HG02852 (cell line): ENCODE results near the gene DLG2.
A peak's percentile ranks its signal among the peaks of the same experiment; 100 is the strongest.

Source experiments
- ATAC-seq: cut with Tn5 transposase; IDR thresholded peaks from one replicate; pipeline ENCODE4 v1.9.1; 2021; ENCODE audit warnings: mild to moderate bottlenecking, moderate library complexity; ENCODE audit not compliant: unreplicated experiment

DLG2 gene

DNA sequence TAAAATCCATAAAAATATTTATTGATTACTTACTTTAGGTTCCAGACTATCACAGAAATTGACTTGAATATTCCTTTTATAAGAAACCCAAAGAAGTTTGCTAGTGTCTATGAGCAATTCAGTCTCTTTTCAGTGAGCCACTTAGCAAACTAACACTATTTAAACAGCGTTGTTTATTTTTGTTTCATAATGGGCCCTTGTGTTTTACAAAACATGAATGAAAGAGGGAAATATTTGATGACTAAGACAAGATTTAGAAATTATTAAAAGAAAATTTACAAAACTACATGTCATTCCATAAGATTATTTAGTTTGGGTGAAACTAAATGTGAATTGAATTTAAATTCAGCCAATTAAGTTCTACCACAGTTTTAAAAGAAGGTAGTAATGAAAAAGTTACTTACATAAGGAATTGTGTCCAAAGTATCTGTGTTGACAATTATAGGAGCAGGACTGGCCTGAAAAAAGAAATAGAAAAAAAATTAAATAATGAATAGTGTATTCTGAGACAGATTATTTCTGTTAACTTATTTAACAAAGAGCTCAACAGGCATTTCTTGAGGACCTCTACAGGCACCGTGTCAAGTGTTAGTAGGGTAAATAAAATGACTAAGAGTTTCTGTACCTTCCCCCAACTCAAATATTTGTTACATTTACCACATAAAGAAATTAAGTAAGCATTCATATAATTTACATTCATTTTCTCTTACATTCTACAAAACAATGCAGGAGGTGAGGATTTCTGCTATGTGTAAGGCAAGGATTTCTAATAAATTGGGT lies 1376.1 kb downstream of the DLG2 start:
- no peak for ATAC-seq

DNA sequence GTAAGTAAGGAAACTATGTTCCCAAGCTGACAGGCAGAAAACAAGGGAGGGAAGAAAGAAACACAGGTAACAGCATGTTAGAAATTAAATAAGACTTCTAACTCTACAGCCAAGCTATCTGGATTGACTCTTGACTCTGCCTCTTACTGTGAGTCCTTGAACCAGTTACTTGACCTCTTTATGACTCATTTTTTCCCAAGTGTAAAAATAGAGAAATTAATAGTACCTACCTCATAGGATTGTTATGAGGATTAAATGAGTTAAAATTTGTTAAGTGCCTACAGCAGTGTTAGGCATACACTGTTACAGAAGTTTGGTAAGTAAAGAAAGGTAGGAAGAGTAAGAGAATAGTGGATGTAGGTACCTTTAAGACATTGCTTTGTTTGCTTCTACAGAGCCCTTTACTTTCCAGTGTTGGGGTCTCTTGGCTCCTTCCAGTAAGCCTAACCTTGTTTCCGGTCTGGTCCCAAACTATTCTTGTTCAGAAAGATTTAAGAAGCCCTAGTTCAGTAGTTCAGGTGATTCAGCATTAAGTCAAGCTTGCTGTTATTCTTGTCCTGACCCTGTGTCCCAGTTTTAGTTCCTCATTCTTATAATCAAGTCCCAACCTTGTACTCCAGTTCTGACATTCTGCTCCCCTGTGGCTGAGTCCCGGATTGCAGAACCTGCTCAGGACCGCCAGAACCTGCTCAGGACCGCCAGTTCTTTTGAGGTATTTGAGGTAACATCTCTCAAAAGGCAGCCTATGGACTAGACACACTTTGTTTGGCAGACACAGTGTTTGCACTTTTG lies 1377.6 kb downstream of the DLG2 start:
- ATAC-seq, result peak; percentile 83

DNA sequence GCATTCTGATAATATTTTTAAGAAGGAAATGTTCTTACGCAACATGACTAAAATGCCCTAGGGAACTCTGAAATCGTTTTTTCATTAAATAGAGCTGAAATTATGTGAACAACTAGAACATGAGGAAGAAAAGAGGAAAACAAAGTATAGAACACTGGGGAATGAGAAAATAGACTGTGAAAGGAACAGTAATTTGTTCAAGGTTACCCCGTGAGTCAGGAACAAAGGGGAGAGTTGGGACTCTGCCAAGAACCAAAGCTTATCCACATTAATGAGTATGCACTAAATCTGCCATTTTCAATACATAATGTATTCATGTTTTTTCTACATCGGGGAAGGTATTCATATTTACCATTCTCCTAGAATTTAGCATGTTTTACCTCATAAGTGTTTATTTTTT lies 1379.2 kb downstream of the DLG2 start:
- no peak for ATAC-seq

DNA sequence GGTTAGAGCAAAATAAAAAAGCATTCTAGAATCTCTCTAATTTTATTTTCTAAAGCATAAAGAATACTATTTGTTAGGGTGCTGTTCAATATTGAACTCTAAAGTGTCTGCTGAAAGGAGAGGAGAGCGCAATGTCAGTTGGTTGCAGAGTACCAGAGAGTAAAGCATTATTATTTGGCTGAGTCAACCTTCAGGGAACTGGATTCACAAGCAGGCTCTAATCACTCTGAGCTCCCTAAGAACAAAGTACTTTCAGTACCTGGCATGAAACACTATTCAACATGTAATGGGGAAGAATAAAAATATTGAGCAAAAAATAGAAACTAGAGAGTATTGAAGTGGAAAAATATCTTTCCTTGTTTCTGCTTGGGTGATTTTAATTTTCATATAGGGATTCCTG lies 1380.0 kb downstream of the DLG2 start:
- ATAC-seq, result no peak

DNA sequence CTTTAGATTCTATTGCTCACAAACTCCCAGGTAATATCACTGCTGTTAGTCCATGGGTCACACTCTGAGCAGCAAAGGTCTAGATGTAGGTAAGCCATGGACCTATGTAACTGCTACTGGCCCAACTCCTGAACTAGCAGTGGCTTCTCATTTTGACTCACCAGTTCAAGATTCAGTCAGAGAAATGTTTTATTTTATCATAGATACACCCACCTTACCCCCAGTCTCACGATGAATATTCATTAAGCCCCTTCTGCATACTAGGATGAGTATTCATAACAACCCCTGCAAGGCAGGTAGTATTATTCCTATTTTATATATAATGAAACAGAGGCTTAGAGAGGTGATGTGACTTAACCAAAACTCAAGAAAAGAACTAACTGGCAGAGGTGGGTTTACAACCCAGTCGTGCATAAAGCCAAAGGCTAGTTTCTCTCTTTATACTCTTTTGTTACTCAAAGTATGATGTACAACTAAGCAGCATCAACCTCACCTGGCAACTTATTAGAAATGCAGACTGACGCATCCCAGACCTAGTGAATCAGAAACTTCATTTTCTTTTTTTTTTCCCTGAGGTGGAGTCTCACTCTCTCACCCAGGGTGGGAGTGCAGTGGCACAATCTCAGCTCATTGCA lies 1383.4 kb downstream of the DLG2 start:
- peak; percentile 81 for ATAC-seq

DNA sequence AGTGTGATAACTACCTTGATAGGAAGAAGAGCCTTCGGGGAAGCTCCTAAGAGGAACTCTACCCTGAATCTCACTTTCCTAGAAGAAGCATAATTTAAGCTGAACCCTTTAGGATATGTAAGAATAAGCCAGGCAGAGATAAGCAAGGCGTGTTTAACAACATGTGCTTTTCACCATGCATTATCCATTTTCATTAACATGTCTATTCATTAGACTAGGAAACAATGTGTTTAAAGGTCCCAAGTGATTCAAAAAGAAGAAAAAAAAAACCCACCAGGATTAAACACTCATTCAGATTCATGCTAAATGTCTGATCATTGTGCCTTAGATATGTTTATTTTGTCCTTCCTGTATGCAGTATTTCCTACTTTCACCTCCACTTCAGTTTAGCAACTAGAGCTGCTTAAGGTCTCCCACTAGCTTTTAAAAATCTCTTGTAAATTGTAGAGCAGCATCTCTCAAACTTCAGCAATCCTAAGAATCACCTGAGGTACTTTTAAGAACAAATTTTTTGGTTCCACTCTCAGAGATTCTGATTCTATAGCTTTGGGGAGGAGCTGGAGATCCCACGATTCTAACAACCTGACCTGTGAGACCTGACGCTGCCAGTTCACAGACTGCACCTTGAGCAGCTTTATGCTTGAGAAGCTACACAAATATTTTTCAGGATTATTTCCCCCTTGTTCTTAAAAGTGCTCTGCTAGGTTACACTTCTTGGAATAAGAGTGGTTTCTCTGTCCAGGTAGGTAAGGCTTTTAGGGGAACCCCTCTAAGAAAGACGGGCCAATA lies 1385.6 kb downstream of the DLG2 start:
- no peak for ATAC-seq

DNA sequence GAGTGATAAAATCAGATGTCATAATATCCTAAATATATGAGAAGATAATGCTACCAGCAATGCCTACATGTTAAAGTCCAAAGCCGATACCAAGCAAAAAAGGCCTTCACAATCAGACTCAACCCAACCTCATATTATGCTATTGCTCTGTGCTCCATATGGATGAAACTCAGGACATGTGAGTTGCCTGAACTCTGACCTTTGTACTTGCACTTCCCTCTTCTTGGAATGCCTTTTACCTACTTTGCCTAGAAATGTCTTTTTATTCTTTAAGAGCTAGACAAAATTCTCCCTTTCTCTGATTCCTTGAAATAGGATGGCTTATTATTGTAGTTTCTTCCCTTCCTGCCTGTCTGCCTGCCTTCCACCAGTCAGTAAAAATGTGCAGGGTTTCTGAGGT lies 1386.3 kb downstream of the DLG2 start:
- ATAC-seq, result no peak

DNA sequence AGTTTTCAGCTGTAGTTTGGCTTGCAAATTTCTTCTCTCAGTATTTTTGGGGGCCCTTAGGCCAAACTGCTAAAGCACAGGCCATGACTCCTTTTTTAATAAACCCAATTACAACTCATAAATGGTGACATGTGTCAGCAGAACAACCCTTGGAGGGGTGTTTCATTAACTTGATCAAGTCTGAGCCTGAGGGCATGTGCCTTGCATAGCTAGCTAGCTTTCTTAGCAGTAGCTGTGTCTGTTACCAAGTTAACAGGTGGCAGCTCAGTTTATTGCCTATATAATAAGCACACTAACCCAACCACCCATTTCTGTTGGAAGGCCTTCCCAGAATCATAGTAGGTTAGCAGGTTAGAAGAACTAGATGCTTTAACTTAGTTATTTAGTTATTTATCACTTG lies 1390.7 kb downstream of the DLG2 start:
- no peak for ATAC-seq

DNA sequence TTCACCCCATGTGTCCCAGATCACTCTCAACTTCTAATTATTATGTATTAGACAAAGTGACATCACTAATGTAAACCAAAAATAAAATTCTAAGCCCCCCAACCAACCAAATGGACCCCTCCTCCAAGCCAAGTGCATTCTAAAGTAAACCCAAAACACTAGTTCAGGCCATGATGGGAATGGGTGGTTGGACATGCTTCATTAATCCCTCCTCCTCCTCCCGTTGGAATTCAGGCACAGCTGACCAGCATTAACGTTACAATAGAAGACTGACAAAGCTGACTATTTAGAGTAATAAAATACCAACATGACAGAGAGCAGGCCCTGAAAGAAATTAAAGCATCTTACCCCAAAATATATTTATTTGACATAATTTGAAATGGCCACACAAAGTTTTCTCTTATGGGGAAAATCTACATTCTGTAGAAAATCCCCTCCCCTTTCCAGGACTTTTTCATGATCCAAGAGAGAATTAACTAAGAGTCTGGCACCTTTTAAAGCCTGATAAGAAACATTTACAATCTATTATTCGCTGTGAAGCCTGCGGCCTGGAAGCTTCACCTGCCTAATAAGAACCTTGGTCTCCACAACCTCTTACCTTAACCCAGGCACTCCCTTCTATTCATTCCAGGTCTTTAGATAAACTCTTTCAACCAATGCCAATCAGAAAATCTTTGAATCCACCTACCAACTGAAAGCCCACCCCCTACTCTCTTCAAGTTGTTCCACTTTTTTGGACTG lies 1392.5 kb downstream of the DLG2 start:
- no peak for ATAC-seq

DNA sequence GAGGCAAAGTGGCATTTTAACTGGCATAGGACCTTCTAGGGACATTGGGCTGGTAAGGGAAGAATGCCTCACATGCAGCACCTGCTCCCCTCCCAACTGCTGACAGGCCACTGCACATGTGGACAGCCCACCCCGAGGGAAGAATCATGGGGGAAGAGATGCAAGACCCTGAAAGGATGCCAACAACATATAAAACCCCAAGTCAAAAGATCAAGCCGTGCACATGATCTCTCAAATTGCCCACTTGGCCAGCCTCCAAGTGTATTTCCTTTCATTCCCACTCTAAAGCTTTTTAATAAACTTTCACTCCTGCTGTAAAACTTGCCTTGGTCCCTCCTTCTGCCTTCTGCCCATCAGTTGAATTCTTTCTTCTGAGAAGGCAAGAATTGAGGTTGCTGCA lies 1393.1 kb downstream of the DLG2 start:
- ATAC-seq, result no peak

DNA sequence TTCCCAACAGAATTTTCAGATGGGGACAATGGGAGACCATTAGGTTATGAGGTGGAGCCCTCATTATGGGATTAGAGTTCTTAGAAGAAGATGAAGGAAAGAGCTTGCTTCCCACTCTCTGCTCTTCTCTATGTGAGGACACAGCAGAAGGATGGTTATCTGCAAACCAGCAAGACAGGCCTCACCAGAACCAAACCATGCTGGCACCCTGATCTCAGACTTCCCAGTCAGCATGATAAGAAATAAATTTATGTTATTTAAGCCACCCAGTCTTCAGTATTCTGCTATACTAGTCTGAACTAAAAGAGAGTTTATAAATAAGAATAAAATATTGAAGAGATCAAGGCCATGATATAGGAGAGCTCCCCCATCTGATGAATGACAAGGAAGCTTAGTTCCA lies 1394.6 kb downstream of the DLG2 start:
- no peak for ATAC-seq

DNA sequence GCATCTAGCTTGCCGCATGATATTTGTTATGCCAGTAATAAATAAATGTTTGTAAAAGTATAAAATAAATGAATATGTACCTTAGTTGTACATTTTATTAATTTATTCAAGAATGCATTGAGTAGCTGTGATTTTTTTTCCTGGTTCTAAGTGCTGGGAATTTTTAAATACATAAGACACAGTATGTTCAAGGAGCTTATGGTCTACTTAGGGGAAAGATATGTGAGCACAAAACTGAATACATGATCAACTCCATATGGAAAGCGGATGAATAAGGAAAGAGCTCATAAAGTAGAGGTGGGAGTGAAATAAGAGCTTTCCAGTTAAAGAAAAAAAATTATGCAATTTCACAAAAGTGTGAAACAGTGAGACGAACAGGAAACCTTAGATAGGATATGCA lies 1396.7 kb downstream of the DLG2 start:
- ATAC-seq, result no peak

DNA sequence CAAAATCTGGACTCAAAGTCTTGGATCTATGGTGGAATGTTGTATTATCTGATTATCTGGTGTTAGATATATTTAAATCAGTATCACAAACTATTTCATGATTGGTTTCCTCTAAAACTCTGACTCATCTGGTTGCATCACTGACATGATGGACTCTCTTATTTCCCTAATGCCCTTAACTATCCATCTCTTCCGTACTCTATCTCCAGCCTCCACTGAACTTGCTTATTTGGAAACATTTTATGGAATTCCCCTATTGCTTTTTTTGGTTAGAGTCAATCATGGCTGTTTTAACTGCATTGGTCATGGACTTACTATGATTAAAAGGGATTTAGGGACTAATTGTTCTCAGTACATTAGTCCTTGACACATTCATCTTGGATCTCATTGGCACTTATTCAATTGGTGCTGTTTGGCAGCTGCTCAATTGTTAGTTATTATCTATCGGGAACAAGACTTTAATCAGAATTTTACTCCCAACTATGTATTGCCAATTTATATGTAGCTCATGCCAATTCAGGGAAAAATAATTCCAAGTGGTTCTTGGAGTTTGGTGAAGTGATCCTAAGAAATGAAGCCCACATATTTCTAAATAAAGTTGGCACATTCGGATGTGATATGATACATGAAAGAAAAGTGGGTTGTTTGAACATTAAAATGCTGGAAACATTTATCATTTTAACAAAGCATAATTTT lies 1399.0 kb downstream of the DLG2 start:
- ATAC-seq, result no peak

DNA sequence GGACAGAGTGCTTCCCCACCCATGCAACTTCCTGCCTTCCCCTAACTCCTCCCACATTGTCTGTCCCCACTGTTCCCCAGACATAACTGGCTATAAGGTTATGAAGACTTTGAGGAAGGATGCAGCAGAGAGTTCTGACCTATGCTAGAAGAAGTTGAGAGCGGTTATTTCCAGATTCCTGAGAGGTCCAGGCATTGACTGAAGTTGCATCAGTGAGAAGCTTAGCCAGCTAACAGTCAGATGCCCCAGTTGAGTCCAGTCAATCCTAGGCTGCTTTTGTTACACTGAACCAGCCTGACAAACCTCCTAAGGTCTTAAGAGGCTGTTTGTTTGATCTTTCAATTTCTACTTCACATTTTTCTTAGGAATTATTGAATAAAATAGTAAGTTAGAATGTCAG lies 1403.1 kb downstream of the DLG2 start:
- no peak for ATAC-seq

DNA sequence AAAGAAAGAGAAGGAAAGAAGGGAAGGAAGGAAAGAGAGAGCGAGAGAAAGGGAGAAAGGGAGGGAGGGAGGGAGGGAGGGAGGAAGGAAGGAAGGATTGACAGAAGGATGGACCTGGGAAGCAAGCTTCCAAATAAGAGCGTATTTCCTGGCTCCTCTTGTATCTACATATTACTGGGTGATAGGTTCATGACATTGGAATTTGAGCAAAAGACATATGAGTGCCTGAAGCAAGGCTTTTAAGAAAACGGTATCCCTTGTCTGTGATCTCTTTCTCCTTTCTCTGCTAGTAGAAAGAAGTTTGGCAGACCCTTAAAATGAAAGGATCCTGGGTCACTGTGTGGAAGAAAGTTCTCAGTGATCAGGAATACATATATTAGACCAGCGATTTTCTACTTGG lies 1408.8 kb downstream of the DLG2 start:
- ATAC-seq, result no peak

DNA sequence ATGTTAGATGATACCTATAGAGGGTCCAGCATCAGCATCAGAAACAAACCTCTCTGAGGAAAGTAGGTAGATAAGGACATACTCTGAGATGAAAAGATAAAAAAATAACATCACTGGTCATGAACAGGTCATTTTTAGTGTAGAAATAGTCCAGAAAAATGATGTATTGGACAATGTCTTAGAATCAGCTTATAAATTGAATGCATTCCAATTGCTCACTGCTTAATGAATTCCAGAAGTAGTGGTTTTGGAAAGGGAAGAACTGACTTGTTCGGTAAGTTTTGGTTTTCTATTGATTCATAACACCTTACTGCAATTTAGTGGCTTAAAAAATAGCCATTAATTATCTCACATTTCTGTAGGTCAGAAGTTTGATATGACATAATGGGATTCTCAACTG lies 1411.5 kb downstream of the DLG2 start:
- no peak for ATAC-seq

DNA sequence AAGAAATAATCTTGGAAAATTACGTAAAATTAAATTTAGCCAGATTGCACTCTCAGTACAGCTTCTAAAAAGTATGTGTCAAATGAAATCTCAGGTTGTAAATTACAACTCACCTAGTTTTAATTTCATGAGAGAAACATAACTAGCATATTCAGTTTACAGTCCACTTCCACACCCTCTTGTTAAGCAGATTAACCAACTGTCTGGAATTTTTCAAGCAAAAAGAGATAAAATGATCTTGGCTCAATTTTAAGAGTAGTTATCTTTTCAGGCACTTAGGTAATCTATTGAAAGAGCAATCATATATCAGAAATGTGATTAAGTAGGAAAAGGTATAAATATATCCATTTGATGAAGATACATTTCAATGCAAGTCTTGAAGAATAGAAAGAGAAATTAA lies 1412.6 kb downstream of the DLG2 start:
- ATAC-seq, result no peak

DNA sequence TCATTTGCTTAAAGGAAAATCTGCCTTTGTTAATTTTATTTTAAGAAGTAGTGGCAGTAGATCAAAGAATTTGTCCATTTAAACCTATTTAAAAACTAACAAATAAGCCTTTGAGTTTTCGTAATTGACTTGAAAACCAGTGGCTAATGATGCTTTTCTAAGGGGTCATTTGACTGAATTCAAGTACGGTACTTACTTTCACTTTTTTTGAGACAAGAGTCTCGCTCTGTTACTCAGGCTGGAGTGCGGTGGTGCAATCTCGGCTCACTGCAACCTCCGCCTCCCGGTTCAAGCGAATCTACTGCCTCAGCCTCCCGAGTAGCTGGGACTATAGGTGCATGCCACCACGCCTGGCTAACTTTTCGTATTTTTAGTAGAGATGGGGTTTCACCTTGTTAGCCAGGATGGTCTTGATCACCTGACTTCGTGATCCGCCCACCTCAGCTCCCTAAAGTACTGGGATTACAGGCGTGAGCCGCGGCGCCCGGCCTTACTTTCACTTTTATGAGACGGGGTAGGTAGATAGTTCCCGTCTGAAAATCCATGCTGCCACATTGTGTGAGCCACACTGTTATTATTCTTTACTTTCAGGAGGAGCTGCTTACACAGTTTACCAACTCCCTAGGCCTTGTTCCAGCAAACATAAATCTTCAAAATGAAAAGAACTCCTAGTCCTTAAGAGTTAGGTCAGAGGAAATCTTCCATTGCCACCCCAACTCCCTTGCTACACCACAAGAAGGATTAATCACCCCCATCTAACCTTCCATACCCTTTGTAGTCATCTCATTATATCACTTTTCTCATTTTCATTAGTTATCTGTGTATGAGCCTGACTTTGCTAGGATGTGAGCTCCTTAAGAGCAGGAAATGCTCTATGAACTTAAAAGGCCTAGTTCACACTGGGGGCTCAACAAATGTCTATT lies 1414.4 kb downstream of the DLG2 start:
- no peak for ATAC-seq

DNA sequence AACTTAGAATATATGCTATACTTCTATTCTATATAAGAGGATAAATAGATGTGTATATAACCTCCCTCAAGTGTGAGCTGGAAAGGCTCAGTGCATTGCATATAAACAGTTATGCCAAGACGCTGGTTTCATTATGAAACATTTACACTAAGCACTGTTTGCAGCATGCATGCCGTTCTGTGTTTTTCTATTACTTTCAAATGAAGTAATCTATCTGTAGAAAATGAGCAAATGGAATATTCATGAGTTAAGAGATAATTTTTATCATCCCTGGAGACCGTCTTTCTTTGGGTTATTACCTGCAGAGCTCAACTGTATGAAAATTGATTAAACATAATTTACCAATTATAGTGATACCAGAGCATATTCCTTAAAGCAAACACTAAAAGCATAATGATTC lies 1415.2 kb downstream of the DLG2 start:
- ATAC-seq, result no peak
